Esophagus squamous epithelium (tissue), 4 donors: Measurements from ENCODE around the gene DIDO1.

Experiments
- CTCF ChIP-seq, 6 experiments: fragments of 450-650 bp in 4 of 6; fragments of 200-600 bp in 2 of 6; sonication (generic) in 2 of 6; IDR thresholded peaks; one replicate each; pipeline ENCODE4 v1.5.1; 2016 to 2019; ENCODE audit warnings: antibody characterized with exemption in 6 of 6, mild to moderate bottlenecking in 4 of 6, moderate library complexity in 4 of 6
- POLR2A ChIP-seq, 4 donors: fragments of 450-650 bp; IDR thresholded peaks; one replicate each; pipeline ENCODE4 v1.6.1; 2017; ENCODE audit warnings: antibody characterized with exemption in 4 of 4, mild to moderate bottlenecking in 4 of 4, moderate library complexity in 3 of 4

- TF ChIP-seq CTCF (IDR thresholded peaks at IDR 0.05) = no peak
- TF ChIP-seq POLR2A (IDR thresholded peaks at IDR 0.05) = no peak
Measured at GRCh38 chr20:62887860-62888239, 38.5 kb downstream of the DIDO1 start.
